ENCODE data around the gene MEX3A. TPM values are rescaled to one million over a fixed set of nuclear protein-coding genes. Genes with fewer than 3 reads are reported as not detected.
"Not testable (repeated sequence)": the region's sequence is repeated elsewhere in the genome, so short reads cannot be mapped to it uniquely, and the experiment has no call there.

MEX3A gene
- total and polyA plus RNA-seq, 4 experiments from 2014 or later: not detected

- Mint-ChIP-seq H3K9me3 (peaks cover 0 to 4% (median 0%) of the 10 kb centered on the region in 8 donors), H3K36me3 (peaks cover 0 to 16% of the 10 kb centered on the region in 2 donors), H3K4me3 (peak overlapping the region; percentile 45 to 81 (median 74)), H3K27me3 (no peaks in the 10 kb centered on the region), H3K4me1 (peaks cover 25 to 82% (median 47%) of the 10 kb centered on the region in 4 donors), H3K27ac (peak overlapping the region; percentile 62 to 95 (median 84))
- H3K36me3 ChIP-seq (ENCODE audit: insufficient read depth, low read length): no peaks in the 10 kb centered on the region
- no peak for DNase-seq
- no peak overlapping the region for H3K4me3 ChIP-seq (ENCODE audit: low read length in 2 of 2)
- CTCF ChIA-PET (ENCODE audit: partially characterized antibody): interaction anchor here (0.8 to 13.8 kb wide), 5 partner anchors 9 to 21 kb away, joined by 3 to 157 read pairs (median 3); no protein-coding TSS in a partner anchor
- H3K27ac ChIP-seq (ENCODE audit: low read depth, low read length): no peak overlapping the region
- POLR2A ChIA-PET (ENCODE audit: partially characterized antibody): interaction anchor here (0.6 to 21.9 kb wide), 3 partner anchors 9 to 110 kb away, joined by 3 to 527 read pairs (median 110); no protein-coding TSS in a partner anchor
- intact Hi-C loops (cut with micrococcal nuclease): no loop called here
- no peaks in the 10 kb centered on the region for H3K9me3 ChIP-seq (ENCODE audit: control insufficient read depth in 1 of 2, low read length in 2 of 2)
- peaks cover 69% of the 10 kb centered on the region for H3K4me1 ChIP-seq (ENCODE audit: insufficient read depth, low read length)
- H3K27me3 ChIP-seq (ENCODE audit: insufficient read depth, low read length): no peaks in the 10 kb centered on the region
Measured at GRCh38 chr1:156118177-156118868, 36.1 kb upstream of the MEX3A start.

GRCh38 chr1:156117414-156118176 is 35.3 kb upstream of the MEX3A start:
- H3K4me1 Mint-ChIP-seq: peaks cover 22 to 74% (median 42%) of the 10 kb centered on the region in 4 donors
- Histone ChIP-seq H3K27ac (ENCODE audit: low read depth, low read length) (no peak overlapping the region), H3K9me3 (ENCODE audit: control insufficient read depth in 1 of 2, low read length in 2 of 2) (no peaks in the 10 kb centered on the region), H3K27me3 (ENCODE audit: insufficient read depth, low read length) (no peaks in the 10 kb centered on the region), H3K4me3 (ENCODE audit: low read length in 2 of 2) (no peak overlapping the region), H3K36me3 (ENCODE audit: insufficient read depth, low read length) (no peaks in the 10 kb centered on the region), H3K4me1 (ENCODE audit: insufficient read depth, low read length) (peaks cover 62% of the 10 kb centered on the region)
- intact Hi-C loops (cut with micrococcal nuclease): no loop called here
- H3K36me3 Mint-ChIP-seq: peaks cover 0 to 16% of the 10 kb centered on the region in 2 donors
- ChIA-PET CTCF (ENCODE audit: partially characterized antibody) (interaction anchor here (0.9 to 13.8 kb wide), 3 partner anchors 9 to 20 kb away, joined by 3 to 157 read pairs (median 11); no protein-coding TSS in a partner anchor), POLR2A (ENCODE audit: partially characterized antibody) (interaction anchor here (0.7 to 21.9 kb wide), 3 partner anchors 10 to 872 kb away, joined by 3 to 527 read pairs (median 110); no protein-coding TSS in a partner anchor)
- H3K27ac Mint-ChIP-seq: peak overlapping the region in 6 of 7 donors; percentile 41 to 95 (median 80)
- no peaks in the 10 kb centered on the region for H3K27me3 Mint-ChIP-seq
- peaks cover 0 to 4% (median 0%) of the 10 kb centered on the region in 8 donors for H3K9me3 Mint-ChIP-seq
- peak overlapping the region; percentile 31 to 96 (median 66) for H3K4me3 Mint-ChIP-seq
- peak in 1 of 5 donors; percentile 42 for DNase-seq

- Mint-ChIP-seq H3K36me3 (peaks cover 0 to 16% of the 10 kb centered on the region in 2 donors), H3K27ac (peak overlapping the region; percentile 90 to 99 (median 97)), H3K4me1 (peaks cover 20 to 69% (median 39%) of the 10 kb centered on the region in 4 donors), H3K4me3 (peak overlapping the region; percentile 94 to 98 (median 96))
- H3K27me3 Mint-ChIP-seq; H3K9me3 ChIP-seq (ENCODE audit: control insufficient read depth in 1 of 2, low read length in 2 of 2); H3K36me3 ChIP-seq (ENCODE audit: insufficient read depth, low read length); H3K9me3 Mint-ChIP-seq; H3K27me3 ChIP-seq (ENCODE audit: insufficient read depth, low read length); intact Hi-C loops (cut with micrococcal nuclease); H3K27ac ChIP-seq (ENCODE audit: low read depth, low read length): not testable (repeated sequence)
- DNase-seq: peak in 1 of 5 donors; percentile 44
- Histone ChIP-seq H3K4me1 (ENCODE audit: insufficient read depth, low read length) (peaks cover 59% of the 10 kb centered on the region), H3K4me3 (ENCODE audit: low read length in 2 of 2) (peak overlapping the region in 1 of 2 donors; percentile 81)
- ChIA-PET CTCF (ENCODE audit: partially characterized antibody) (interaction anchor here (3.0 to 13.8 kb wide), 3 partner anchors 10 to 20 kb away, joined by 11 to 157 read pairs (median 24); no protein-coding TSS in a partner anchor), POLR2A (ENCODE audit: partially characterized antibody) (interaction anchor here (0.7 to 21.9 kb wide), 3 partner anchors 11 to 120 kb away, joined by 4 to 527 read pairs (median 110); no protein-coding TSS in a partner anchor)
Measured at GRCh38 chr1:156116731-156117130, 34.5 kb upstream of the MEX3A start.

DNA sequence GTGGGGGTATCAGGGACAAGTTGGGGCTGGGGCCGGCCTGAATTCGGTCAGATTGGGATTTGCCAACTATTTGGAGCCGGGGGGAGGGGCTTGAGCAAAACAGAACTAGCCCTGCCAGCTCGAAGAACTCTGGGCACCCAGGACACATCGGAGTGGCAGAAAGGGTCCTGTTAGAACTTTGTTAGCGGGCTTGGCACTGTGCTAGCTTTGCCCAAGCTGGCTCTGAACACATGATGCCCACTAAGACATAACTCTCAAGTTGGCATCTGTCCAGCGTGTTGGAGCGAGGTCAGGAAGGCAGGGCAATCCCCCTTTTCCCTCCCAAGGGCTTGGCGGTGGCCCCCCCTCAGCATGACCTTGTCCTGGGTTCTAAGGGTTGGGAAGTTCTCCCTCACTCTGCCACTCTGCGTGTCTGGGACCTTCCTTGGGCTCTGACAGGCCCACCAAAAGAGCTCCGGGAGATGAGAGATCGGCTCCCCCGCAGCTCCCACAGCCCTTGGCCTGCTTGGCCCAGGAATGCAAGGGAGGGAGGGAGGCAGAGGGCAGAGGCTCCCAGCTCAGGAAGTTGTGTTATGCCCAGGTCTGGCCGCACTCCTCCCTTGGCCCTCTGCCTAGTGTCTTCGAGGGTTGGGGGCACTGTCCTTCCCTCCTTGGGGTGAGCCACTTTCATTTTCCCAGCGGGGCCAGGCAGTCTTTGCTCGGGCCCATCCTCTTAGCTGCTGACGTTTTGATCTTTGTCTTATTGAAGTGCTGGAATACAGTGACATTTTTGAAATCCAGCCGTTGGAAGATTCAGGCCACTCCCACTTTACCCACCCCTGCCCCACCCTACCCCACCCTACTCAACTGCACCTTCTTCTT is 33.5 kb upstream of the MEX3A start:
- H3K4me3 Mint-ChIP-seq: peak overlapping the region; percentile 94 to 98 (median 96)
- peak overlapping the region; percentile 95 to 99 (median 98) for H3K27ac Mint-ChIP-seq
- peaks cover 0 to 2% (median 0%) of the 10 kb centered on the region in 8 donors for H3K9me3 Mint-ChIP-seq
- H3K9me3 ChIP-seq (ENCODE audit: control insufficient read depth in 1 of 2, low read length in 2 of 2): no peaks in the 10 kb centered on the region
- H3K36me3 Mint-ChIP-seq: peaks cover 0 to 16% of the 10 kb centered on the region in 2 donors
- peak overlapping the region; percentile 91 for H3K27ac ChIP-seq (ENCODE audit: low read depth, low read length)
- no peak for DNase-seq
- H3K4me1 Mint-ChIP-seq: peaks cover 20 to 60% (median 35%) of the 10 kb centered on the region in 4 donors
- H3K4me1 ChIP-seq (ENCODE audit: insufficient read depth, low read length): peaks cover 53% of the 10 kb centered on the region
- intact Hi-C loops (cut with micrococcal nuclease): loop anchor here (2.0 kb wide), 1 partner anchor 19 kb away; no protein-coding TSS in a partner anchor
- H3K27me3 Mint-ChIP-seq: no peaks in the 10 kb centered on the region
- H3K4me3 ChIP-seq (ENCODE audit: low read length in 2 of 2): peak overlapping the region; percentile 81
- CTCF ChIA-PET (ENCODE audit: partially characterized antibody): interaction anchor here (0.6 to 13.8 kb wide), 7 partner anchors 10 to 30 kb away, joined by 3 to 157 read pairs (median 6); no protein-coding TSS in a partner anchor
- POLR2A ChIA-PET (ENCODE audit: partially characterized antibody): interaction anchor here (0.7 to 21.9 kb wide), 9 partner anchors 8 to 257 kb away, joined by 3 to 527 read pairs (median 4); partner anchors contain the start of genes PMF1, SLC25A44, SMG5 and SYT11
- no peaks in the 10 kb centered on the region for H3K36me3 ChIP-seq (ENCODE audit: insufficient read depth, low read length)
- H3K27me3 ChIP-seq (ENCODE audit: insufficient read depth, low read length): no peaks in the 10 kb centered on the region

DNA sequence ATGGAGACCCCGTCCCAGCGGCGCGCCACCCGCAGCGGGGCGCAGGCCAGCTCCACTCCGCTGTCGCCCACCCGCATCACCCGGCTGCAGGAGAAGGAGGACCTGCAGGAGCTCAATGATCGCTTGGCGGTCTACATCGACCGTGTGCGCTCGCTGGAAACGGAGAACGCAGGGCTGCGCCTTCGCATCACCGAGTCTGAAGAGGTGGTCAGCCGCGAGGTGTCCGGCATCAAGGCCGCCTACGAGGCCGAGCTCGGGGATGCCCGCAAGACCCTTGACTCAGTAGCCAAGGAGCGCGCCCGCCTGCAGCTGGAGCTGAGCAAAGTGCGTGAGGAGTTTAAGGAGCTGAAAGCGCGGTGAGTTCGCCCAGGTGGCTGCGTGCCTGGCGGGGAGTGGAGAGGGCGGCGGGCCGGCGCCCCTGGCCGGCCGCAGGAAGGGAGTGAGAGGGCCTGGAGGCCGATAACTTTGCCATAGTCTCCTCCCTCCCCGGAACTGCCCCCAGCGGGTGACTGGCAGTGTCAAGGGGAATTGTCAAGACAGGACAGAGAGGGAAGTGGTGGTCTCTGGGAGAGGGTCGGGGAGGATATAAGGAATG is 32.8 kb upstream of the MEX3A start:
- H3K27ac ChIP-seq (ENCODE audit: low read depth, low read length): peak overlapping the region; percentile 91
- peaks cover 0 to 2% (median 0%) of the 10 kb centered on the region in 8 donors for H3K9me3 Mint-ChIP-seq
- intact Hi-C loops (cut with micrococcal nuclease): loop anchor here (1.0 to 2.0 kb wide), 4 partner anchors 8 to 18 kb away; no protein-coding TSS in a partner anchor
- H3K4me3 Mint-ChIP-seq: peak overlapping the region; percentile 94 to 98 (median 96)
- H3K4me3 ChIP-seq (ENCODE audit: low read length in 2 of 2): peak overlapping the region; percentile 81
- H3K27me3 ChIP-seq (ENCODE audit: insufficient read depth, low read length): no peaks in the 10 kb centered on the region
- DNase-seq: peak in 2 of 5 donors; percentile 35 to 48
- H3K36me3 Mint-ChIP-seq: peaks cover 0 to 16% of the 10 kb centered on the region in 2 donors
- ChIA-PET CTCF (ENCODE audit: partially characterized antibody) (interaction anchor here (1.7 to 13.8 kb wide), 6 partner anchors 9 to 31 kb away, joined by 5 to 157 read pairs (median 8); no protein-coding TSS in a partner anchor), POLR2A (ENCODE audit: partially characterized antibody) (interaction anchor here (0.8 to 21.9 kb wide), 9 partner anchors 8 to 579 kb away, joined by 3 to 527 read pairs (median 4); partner anchors contain the start of genes PMF1, SLC25A44, SMG5 and SYT11)
- H3K27ac Mint-ChIP-seq: peak overlapping the region; percentile 95 to 99 (median 98)
- H3K27me3 Mint-ChIP-seq: no peaks in the 10 kb centered on the region
- peaks cover 15 to 53% (median 31%) of the 10 kb centered on the region in 4 donors for H3K4me1 Mint-ChIP-seq
- H3K36me3 ChIP-seq (ENCODE audit: insufficient read depth, low read length): no peaks in the 10 kb centered on the region
- H3K4me1 ChIP-seq (ENCODE audit: insufficient read depth, low read length): peaks cover 46% of the 10 kb centered on the region
- no peaks in the 10 kb centered on the region for H3K9me3 ChIP-seq (ENCODE audit: control insufficient read depth in 1 of 2, low read length in 2 of 2)

All from CD4-positive, alpha-beta memory T cell (primary cell).